Spinal cord (tissue), 10 donors: Measurements from ENCODE around the gene TRIO. TPM values are rescaled to one million over a fixed set of nuclear protein-coding genes. Genes with fewer than 3 reads are reported as not detected.
"Not testable (repeated sequence)": the region's sequence is repeated elsewhere in the genome, so short reads cannot be mapped to it uniquely, and the experiment has no call there.

ENCODE experiments used
- DNase-seq, 6 donors: peaks; one replicate each; pipeline versions ENCODE4 v3.0.0 to v3.0.0-alpha.2; 2013 to 2015; ENCODE audit warnings: low spot score in 6 of 6, low read depth in 4 of 6
- H3K27ac ChIP-seq: one replicate; pipeline ENCODE4 v1.5.1; 2013; ENCODE audit warnings: low read depth, low read length, control low read depth
- H3K27me3 ChIP-seq: one replicate; pipeline ENCODE4 v1.6.1; 2013; ENCODE audit warnings: low read length; ENCODE audit not compliant: control insufficient read depth, insufficient read depth
- H3K36me3 ChIP-seq: one replicate; pipeline ENCODE4 v1.6.1; 2013; ENCODE audit warnings: low read length; ENCODE audit not compliant: control insufficient read depth, insufficient read depth
- H3K4me1 ChIP-seq: one replicate; pipeline ENCODE4 v1.6.1; 2013; ENCODE audit warnings: low read length; ENCODE audit not compliant: control insufficient read depth, insufficient read depth
- H3K4me3 ChIP-seq: one replicate; pipeline ENCODE4 v1.5.1; 2013; ENCODE audit warnings: low read depth, low read length, control low read depth
- H3K9me3 ChIP-seq: one replicate; pipeline ENCODE4 v1.6.1; 2013; ENCODE audit warnings: low read length; ENCODE audit not compliant: control insufficient read depth, insufficient read depth
- WGBS: methylation state at CpG from one replicate; pipeline ENCODE4 v1.1.5; 2013; ENCODE audit warnings: missing lambda C conversion rate; ENCODE audit not compliant: insufficient coverage; 5-methylcytosine and 5-hydroxymethylcytosine counted together
- polyA plus RNA-seq, 2 donors: library from polyadenylated mRNA; unstranded; fragments of 120-200 nt; gene quantifications; one replicate each; pipeline ENCODE4 v1.2.1, GENCODE V29; 2013; ENCODE audit not compliant: insufficient read length in 2 of 2
- total RNA-seq, 2 donors: library from RNA; depleted of rRNA in 1 of 2; stranded (reverse); fragments of 120-200 nt in 1 of 2; fragments of >200 nt in 1 of 2; gene quantifications; one replicate each; pipeline versions ENCODE4 v1.2.3 to v1.2.4, GENCODE V29; 2013 to 2014
- donor health status: healthy.

Gene TRIO
- total and polyA plus RNA-seq, 4 donors: 175 to 253 (median 240) TPM

DNA sequence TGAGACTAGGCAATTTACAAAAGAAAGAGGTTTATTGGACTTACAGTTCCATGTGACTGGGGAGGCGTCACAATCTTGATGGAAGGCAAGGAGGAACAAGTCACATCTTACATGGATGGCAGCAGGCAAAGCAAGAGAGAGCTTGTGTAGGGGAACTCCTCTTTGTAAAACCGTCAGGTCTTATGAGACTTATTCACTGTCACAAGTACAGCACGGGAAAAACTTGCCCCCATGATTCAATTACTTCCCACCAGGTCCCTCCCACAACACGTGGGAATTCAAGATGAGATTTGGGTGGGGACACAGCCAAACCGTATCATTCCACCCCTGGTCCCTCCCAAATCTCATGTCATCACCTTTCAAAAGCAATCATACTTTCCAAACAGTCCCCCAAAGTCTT is 293.0 kb downstream of the TRIO start:
- peaks cover 37% of the 10 kb centered on the region for H3K4me1 ChIP-seq
- H3K4me3 ChIP-seq, H3K27me3 ChIP-seq, H3K9me3 ChIP-seq, H3K36me3 ChIP-seq, H3K27ac ChIP-seq, DNase-seq: not testable (repeated sequence)
- WGBS: 82% methylated on average over 3 of the region's 5 CpGs

DNA sequence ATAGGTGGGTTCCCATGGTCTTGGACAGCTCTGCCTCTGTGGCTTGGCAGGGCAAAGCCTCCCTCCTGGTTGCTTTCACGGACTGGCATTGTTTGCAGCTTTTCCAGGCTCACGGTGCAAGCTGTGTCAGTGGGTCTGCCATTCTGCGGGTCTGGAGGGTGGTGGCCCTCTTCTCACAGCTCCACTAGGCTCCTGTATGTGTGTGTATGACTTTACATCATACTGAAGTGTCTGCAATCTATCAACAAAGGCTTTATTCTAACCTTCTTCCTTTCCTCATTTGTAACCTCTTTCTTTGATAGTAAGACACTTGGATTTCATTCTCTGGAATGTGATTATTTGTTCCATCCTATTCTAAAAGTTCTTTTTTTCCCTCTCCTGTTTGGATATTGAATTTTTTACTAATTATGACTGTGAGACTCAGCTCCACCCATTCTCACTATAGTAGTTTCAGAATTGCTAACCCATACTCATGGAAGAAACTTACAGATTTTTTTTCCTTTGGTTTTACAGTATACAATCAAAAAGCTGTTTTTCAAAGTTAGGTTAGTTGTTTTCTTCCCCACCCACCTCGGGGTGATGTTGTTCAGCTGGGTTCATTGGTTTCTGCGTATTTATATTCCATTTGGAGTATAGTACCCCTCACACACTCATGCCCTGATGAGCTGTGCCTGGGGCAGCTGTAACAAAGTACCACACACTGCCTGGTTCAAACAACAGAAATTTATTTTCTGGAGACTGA is 293.8 kb downstream of the TRIO start:
- Histone ChIP-seq H3K27me3 (no peaks in the 10 kb centered on the region), H3K27ac (no peak overlapping the region), H3K9me3 (no peaks in the 10 kb centered on the region), H3K4me3 (no peak overlapping the region), H3K36me3 (peaks cover 3% of the 10 kb centered on the region), H3K4me1 (peaks cover 33% of the 10 kb centered on the region)
- DNase-seq: no peak
- 63% methylated on average over 1 of the region's 5 CpGs for WGBS

DNA sequence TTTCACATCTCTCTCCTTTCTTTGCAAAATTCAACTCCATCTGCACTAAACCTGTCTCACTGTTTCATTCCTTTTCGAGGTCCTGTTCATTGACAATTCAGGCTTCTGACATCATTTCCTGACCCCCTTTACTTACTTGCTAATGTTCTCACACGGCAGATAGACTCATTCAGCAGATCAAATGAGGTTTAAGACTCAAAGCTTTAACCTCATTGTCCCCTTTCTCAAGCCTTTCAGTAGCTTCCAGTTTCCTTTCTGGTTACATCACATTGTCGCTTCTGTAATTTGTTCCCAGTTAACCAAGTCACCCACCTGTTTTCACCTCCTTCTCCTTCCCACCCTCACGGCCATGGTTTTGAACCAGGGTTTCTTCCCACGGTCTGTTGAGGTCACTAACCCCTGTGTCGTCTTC is 295.1 kb downstream of the TRIO start:
- H3K36me3 ChIP-seq: peaks cover 3% of the 10 kb centered on the region

GRCh38 chr5:14439087-14439871 is 296.1 kb downstream of the TRIO start:
- H3K4me3 ChIP-seq: no peak overlapping the region
- peak overlapping the region; percentile 84 for H3K27ac ChIP-seq
- DNase-seq: peak in 2 of 6 donors; percentile 58
- WGBS: 68% methylated on average over 6 of the region's 14 CpGs
- H3K27me3 ChIP-seq: no peaks in the 10 kb centered on the region
- H3K9me3 ChIP-seq: no peaks in the 10 kb centered on the region
- H3K36me3 ChIP-seq: peaks cover 3% of the 10 kb centered on the region
- peaks cover 27% of the 10 kb centered on the region for H3K4me1 ChIP-seq

More for the DNA sequence above, 295.1 kb downstream of the TRIO start:
- H3K9me3 ChIP-seq: no peaks in the 10 kb centered on the region
- no peak overlapping the region for H3K27ac ChIP-seq
- no peak overlapping the region for H3K4me3 ChIP-seq
- WGBS: 63% methylated on average over 6 of the region's 6 CpGs
- no peak for DNase-seq
- H3K4me1 ChIP-seq: peaks cover 30% of the 10 kb centered on the region
- no peaks in the 10 kb centered on the region for H3K27me3 ChIP-seq

DNA sequence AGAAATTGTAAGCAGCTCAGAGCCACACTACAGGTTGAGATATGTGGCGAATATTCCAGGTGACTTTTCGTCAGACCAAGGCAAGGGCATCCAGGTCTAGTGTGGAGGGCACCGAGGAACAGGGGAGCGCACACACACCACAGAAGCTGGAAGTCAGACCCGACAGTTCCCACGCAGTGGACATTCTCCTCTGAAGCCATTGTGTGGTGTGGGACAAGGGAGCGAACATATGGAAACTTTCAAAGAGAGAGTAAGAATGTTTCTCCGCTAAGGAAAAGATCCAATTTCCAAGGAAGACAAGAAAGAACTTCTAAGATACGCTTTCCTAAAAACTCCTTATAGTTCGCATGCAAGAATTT is 297.1 kb downstream of the TRIO start:
- Histone ChIP-seq H3K27me3 (no peaks in the 10 kb centered on the region), H3K4me3 (peak overlapping the region; percentile 74), H3K9me3 (no peaks in the 10 kb centered on the region), H3K36me3 (peaks cover 3% of the 10 kb centered on the region), H3K4me1 (peaks cover 28% of the 10 kb centered on the region), H3K27ac (peak overlapping the region; percentile 84)
- WGBS: 58% methylated on average over 4 of the region's 10 CpGs
- DNase-seq: no peak

DNA sequence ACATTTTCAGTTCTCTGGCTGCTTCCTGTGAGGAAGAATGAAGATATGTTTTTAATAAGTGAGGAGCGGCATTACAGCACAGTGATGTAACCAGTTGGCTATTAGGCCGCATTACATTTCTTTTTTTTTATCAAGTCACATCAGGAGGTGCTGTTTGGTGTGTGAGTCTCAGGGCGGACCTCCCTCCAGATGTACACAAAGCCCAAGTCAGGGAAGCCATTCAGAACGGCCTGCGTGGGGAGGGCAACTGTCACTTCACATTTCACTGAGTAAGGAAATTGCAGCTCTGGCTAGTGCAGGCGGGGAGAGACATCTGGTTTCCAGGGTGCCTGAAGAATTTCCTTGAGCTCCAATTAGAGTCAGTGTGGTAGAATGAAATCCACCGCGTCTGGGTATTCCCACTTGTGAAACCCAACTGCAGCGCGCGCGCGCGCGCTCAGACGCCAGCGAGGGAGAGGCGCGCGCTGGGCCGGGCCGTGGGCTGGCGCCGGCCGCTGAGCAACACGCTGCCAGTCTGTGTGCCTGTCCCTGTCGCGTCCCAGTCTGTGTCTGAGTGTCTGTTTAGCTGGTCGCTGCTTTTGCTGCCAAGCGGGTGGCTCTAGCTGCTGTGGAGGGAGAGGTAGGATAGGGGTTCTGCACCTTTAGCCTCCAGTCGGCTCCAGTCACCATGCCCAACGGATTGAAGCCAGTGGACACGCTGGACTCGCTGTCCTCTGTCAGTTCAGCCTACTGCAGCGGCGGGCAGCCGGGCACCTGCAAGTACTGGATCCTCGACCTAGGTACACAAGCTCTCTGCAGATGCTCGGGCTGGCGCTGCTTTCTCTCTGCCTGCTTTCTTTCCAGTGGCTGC is 297.7 kb downstream of the TRIO start:
- Histone ChIP-seq H3K36me3 (peaks cover 2% of the 10 kb centered on the region), H3K4me3 (peak overlapping the region; percentile 74), H3K27ac (peak overlapping the region; percentile 84), H3K27me3 (no peaks in the 10 kb centered on the region), H3K9me3 (no peaks in the 10 kb centered on the region), H3K4me1 (peaks cover 31% of the 10 kb centered on the region)
- WGBS: 8% methylated on average over 38 of the region's 40 CpGs
- DNase-seq: peak; percentile 65 to 95 (median 82)

GRCh38 chr5:14441641-14442040 is 298.5 kb downstream of the TRIO start:
- H3K27me3 ChIP-seq: no peaks in the 10 kb centered on the region
- H3K4me3 ChIP-seq: peak overlapping the region; percentile 74
- WGBS: 35% methylated on average over 4 of the region's 4 CpGs
- H3K27ac ChIP-seq: peak overlapping the region; percentile 84
- peaks cover 39% of the 10 kb centered on the region for H3K4me1 ChIP-seq
- H3K36me3 ChIP-seq: no peaks in the 10 kb centered on the region
- peak in 1 of 6 donors; percentile 62 for DNase-seq
- no peaks in the 10 kb centered on the region for H3K9me3 ChIP-seq

GRCh38 chr5:14442536-14442935 is 299.4 kb downstream of the TRIO start:
- 59% methylated on average over 2 of the region's 5 CpGs for WGBS
- DNase-seq: peak in 1 of 6 donors; percentile 50
- peak overlapping the region; percentile 74 for H3K4me3 ChIP-seq
- H3K36me3 ChIP-seq: no peaks in the 10 kb centered on the region
- H3K9me3 ChIP-seq: no peaks in the 10 kb centered on the region
- H3K4me1 ChIP-seq: peaks cover 43% of the 10 kb centered on the region
- peak overlapping the region; percentile 84 for H3K27ac ChIP-seq
- H3K27me3 ChIP-seq: no peaks in the 10 kb centered on the region

- peak in 2 of 6 donors; percentile 39 to 53 for DNase-seq
Observed at GRCh38 chr5:14443671-14444093, 300.5 kb downstream of the TRIO start.

More at GRCh38 chr5:14443671-14444093, 300.5 kb downstream of the TRIO start:
- Histone ChIP-seq H3K4me1 (peaks cover 49% of the 10 kb centered on the region), H3K9me3 (no peaks in the 10 kb centered on the region), H3K36me3 (no peaks in the 10 kb centered on the region), H3K4me3 (peak overlapping the region; percentile 74), H3K27ac (peak overlapping the region; percentile 84), H3K27me3 (no peaks in the 10 kb centered on the region)
- WGBS: no CpG with 5 or more reads among the region's 4 CpGs
